Upper lobe of left lung (tissue), 6 donors: ENCODE data around the gene TTC23. TPM values are rescaled to one million over a fixed set of nuclear protein-coding genes. Genes with fewer than 3 reads are reported as not detected.
A peak's percentile ranks its signal among the peaks of the same experiment; 100 is the strongest.

Source experiments
- ATAC-seq, 2 donors: fragments of 200-7000 bp; cut with Tn5 transposase; one replicate each; pipeline ENCODE4 v1.9.1; 2022; ENCODE audit warnings: mild to moderate bottlenecking in 2 of 2, moderate library complexity in 2 of 2; ENCODE audit not compliant: low FRiP score in 2 of 2
- DNase-seq, 2 donors: peaks; one replicate each; pipeline ENCODE4 v3.0.0-alpha.2; 2019 to 2020
- H3K27ac ChIP-seq, 4 donors: fragments of 200-600 bp; sonication (generic); one replicate each; pipeline ENCODE4 v1.5.1; 2016 to 2019
- H3K27me3 ChIP-seq, 4 donors: fragments of 200-600 bp; sonication (generic); one replicate each; pipeline ENCODE4 v1.5.1; 2017 to 2019
- H3K36me3 ChIP-seq, 4 donors: fragments of 200-600 bp; sonication (generic); one replicate each; pipeline ENCODE4 v1.5.1; 2016 to 2019
- H3K4me1 ChIP-seq, 4 donors: fragments of 200-600 bp; sonication (generic); one replicate each; pipeline ENCODE4 v1.5.1; 2018 to 2019
- H3K4me3 ChIP-seq, 4 donors: fragments of 200-600 bp; sonication (generic); one replicate each; pipeline ENCODE4 v1.5.1; 2017 to 2019; ENCODE audit warnings: mild to moderate bottlenecking in 2 of 4, moderate library complexity in 1 of 4
- H3K9me3 ChIP-seq, 4 donors: fragments of 200-600 bp; sonication (generic); one replicate each; pipeline ENCODE4 v1.5.1; 2018 to 2019
- EP300 ChIP-seq, 4 donors: sonication (generic); formaldehyde crosslinking; IDR thresholded peaks; one replicate each; pipeline ENCODE4 v1.5.1; 2017; ENCODE audit warnings: antibody characterized with exemption in 4 of 4, control low read depth in 2 of 4
- POLR2A ChIP-seq, 4 donors: fragments of 450-650 bp; IDR thresholded peaks; one replicate each; pipeline ENCODE4 v1.5.1; 2016 to 2017; ENCODE audit warnings: antibody characterized with exemption in 4 of 4, mild to moderate bottlenecking in 2 of 4
- POLR2AphosphoS5 ChIP-seq, 2 donors: sonication (generic); formaldehyde crosslinking; IDR thresholded peaks; one replicate each; pipeline ENCODE4 v1.5.1; 2017; ENCODE audit warnings: antibody characterized with exemption in 2 of 2
- WGBS, 2 donors: methylation state at CpG; one replicate each; pipeline ENCODE4 v1.1.5; 2017 to 2018; 5-methylcytosine and 5-hydroxymethylcytosine counted together
- total RNA-seq, 6 donors: library from RNA; depleted of rRNA in 4 of 6; stranded (reverse); fragments of >200 nt in 4 of 6; gene quantifications; one replicate each; pipeline versions ENCODE4 v1.1.0 to v1.2.1, GENCODE V29; 2016 to 2021
- TF ChIP-seq, protein P1 (sequence below), 6 experiments: fragments of 450-650 bp in 4 of 6; fragments of 200-600 bp in 2 of 6; sonication (generic) in 2 of 6; IDR thresholded peaks; one replicate each; pipeline ENCODE4 v1.5.1; 2016 to 2019; ENCODE audit warnings: antibody characterized with exemption in 6 of 6
- donor health status: DM: no; HTN: no; CAD: no; lungs with moderate emphysema.
- donor health status: DM: no; HTN: yes; CAD: no; lungs with severe emphysema.

Gene TTC23
- total RNA-seq, 6 donors from 2014 or later, result 6.2 to 28.0 (median 15.3) TPM

DNA sequence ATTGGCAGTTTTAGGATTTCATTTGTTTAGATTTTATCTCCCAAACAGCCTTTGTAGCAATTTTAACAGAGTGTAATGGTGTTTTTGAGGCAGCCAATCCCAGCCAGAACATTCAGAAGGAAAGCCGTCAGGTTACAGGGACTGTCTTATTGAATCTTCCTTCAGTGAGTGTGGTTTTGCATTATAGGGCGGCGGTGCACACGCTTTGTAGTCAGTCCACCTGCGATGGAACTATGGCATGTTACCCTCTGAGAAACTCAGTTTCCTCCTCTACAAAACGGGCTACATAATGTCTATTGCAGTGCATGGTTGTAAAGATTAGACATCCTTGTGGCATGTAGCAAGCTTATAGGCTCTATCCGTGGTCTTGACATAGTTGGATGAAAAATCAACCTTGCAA is 2.9 kb upstream of the TTC23 start:
- TF ChIP-seq EP300 (IDR thresholded peaks at IDR 0.05), result no peak
- TF ChIP-seq, protein P1, sequence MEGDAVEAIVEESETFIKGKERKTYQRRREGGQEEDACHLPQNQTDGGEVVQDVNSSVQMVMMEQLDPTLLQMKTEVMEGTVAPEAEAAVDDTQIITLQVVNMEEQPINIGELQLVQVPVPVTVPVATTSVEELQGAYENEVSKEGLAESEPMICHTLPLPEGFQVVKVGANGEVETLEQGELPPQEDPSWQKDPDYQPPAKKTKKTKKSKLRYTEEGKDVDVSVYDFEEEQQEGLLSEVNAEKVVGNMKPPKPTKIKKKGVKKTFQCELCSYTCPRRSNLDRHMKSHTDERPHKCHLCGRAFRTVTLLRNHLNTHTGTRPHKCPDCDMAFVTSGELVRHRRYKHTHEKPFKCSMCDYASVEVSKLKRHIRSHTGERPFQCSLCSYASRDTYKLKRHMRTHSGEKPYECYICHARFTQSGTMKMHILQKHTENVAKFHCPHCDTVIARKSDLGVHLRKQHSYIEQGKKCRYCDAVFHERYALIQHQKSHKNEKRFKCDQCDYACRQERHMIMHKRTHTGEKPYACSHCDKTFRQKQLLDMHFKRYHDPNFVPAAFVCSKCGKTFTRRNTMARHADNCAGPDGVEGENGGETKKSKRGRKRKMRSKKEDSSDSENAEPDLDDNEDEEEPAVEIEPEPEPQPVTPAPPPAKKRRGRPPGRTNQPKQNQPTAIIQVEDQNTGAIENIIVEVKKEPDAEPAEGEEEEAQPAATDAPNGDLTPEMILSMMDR (IDR thresholded peaks at IDR 0.05), result no peak
- no peak for TF ChIP-seq POLR2A (IDR thresholded peaks at IDR 0.05)
- TF ChIP-seq POLR2AphosphoS5 (IDR thresholded peaks at IDR 0.05), result no peak
- 80% methylated on average over 7 of the region's 7 CpGs for WGBS, 2 donors
- H3K9me3 ChIP-seq, result no peaks in the 10 kb centered on the region
- peaks cover 9 to 29% (median 23%) of the 10 kb centered on the region in 4 donors for H3K4me1 ChIP-seq
- H3K36me3 ChIP-seq, result peaks cover 0 to 7% (median 0%) of the 10 kb centered on the region in 4 donors
- ATAC-seq (no peak), DNase-seq (no peak)
- H3K27me3 ChIP-seq, result no peaks in the 10 kb centered on the region
- peak overlapping the region in 3 of 4 donors; percentile 68 to 88 (median 80) for H3K4me3 ChIP-seq
- no peak overlapping the region for H3K27ac ChIP-seq

DNA sequence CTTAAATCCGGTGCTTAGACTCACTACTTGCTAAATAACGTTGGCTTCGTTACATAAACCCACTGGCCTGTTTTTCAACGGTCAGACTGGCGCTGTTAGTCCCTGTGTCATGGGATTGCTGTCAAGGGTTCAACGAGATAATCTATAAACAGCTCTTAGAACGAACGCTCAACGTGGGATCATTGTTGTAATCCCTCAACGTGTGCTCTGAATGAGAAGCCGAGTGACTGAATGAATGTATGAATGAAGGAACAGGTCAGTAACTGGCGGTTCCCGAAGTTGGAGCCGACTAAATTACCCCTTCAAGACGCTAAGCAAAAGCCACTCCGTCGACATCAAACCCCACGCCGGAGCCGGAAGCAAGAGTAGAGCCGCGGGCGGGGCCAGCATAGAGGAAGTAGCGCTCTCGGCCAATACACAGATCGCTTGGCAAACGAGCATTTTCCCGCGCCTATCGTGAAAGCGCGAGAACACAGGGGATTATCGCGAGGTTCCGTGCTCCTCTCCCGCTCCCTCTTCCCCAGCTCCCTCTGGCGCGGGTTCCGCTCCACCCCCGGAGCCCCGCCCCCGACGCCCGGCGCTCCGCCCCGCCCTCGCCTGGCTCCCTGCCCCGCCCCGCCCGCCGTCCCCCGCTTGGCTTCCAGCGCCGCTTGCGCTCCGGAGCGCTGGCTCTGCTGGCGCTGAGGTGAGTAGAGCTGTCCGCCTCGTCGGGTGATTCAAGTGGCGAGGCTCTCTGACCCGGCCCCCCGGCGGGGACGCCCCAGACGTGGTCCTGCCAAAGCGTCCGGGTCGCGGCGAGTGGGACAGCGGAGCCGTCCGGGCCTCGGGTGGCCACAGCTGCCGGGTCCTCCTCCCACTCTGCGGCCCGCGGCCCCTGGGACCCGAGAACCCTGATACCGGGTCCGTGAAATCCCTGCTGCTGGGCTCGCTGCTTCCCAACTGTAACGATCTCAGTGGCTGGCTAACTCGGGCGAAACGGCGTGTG is 1.8 kb upstream of the TTC23 start, which contains the start of gene LRRC28:
TSS of gene LRRC28 (plus strand) at position 625 of the 985 bp plus-strand sequence. CDS start 4,477 bp downstream, outside the sequence.
- ATAC-seq (peak; percentile 97 to 98), DNase-seq (peak; percentile 98)
- TF ChIP-seq POLR2A (IDR thresholded peaks at IDR 0.05) (peak in 3 of 4 donors; percentile 46 to 86 (median 84)), POLR2AphosphoS5 (IDR thresholded peaks at IDR 0.05) (peak; percentile 86 to 97), EP300 (IDR thresholded peaks at IDR 0.05) (peak in 1 of 4 donors; percentile 7)
- TF ChIP-seq, protein P1 (IDR thresholded peaks at IDR 0.05), result no peak
- Histone ChIP-seq H3K4me3 (peak within 1 kb of the TSS; percentile 68 to 88 (median 79)), H3K4me1 (peaks cover 9 to 29% (median 23%) of the 10 kb centered on the region in 4 donors), H3K27ac (peak within 1 kb of the TSS; percentile 81 to 92 (median 90)), H3K36me3 (peaks cover 0 to 4% (median 0%) of the 10 kb centered on the region in 4 donors), H3K9me3 (no peaks in the 10 kb centered on the region), H3K27me3 (no peaks in the 10 kb centered on the region)
- 0 to 2% methylated on average over 21 to 40 of the region's 90 CpGs for WGBS, 2 donors

DNA sequence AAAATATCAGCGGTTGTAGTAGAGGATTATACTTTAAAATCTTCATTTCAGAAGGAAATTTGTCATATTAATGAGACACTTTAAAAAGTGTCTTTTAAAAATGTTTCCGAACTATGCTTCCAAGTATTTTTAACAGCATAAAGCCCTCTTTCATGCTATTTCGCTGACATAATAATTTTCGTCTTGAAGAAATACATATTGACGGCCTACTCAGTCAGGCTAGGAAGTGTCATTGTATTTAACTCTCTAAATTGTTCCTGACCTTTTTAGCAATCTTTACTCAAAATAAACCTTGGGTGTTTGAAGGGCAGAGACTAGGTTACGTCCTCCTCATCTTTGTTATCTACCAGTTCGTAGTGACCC is 1.1 kb upstream of the TTC23 start:
- DNase-seq, result no peak
- Histone ChIP-seq H3K4me3 (peak overlapping the region; percentile 55 to 88 (median 74)), H3K36me3 (no peaks in the 10 kb centered on the region), H3K27me3 (no peaks in the 10 kb centered on the region), H3K27ac (peak overlapping the region; percentile 81 to 92 (median 90)), H3K9me3 (no peaks in the 10 kb centered on the region), H3K4me1 (peaks cover 9 to 29% (median 23%) of the 10 kb centered on the region in 4 donors)
- WGBS, 2 donors, result 20 to 43% methylated on average over 7 of the region's 7 CpGs
- TF ChIP-seq POLR2AphosphoS5 (IDR thresholded peaks at IDR 0.05) (no peak), POLR2A (IDR thresholded peaks at IDR 0.05) (no peak), EP300 (IDR thresholded peaks at IDR 0.05) (no peak)
- TF ChIP-seq, protein P1 (IDR thresholded peaks at IDR 0.05), result no peak
- ATAC-seq, result no peak

GRCh38 chr15:99250001-99250400 is 620 bp upstream of the TTC23 start:
- ATAC-seq (no peak), DNase-seq (no peak)
- Histone ChIP-seq H3K9me3 (no peaks in the 10 kb centered on the region), H3K27me3 (no peaks in the 10 kb centered on the region), H3K27ac (peak overlapping the region; percentile 47 to 91 (median 76)), H3K36me3 (no peaks in the 10 kb centered on the region), H3K4me3 (peak overlapping the region in 3 of 4 donors; percentile 39 to 88 (median 80)), H3K4me1 (peaks cover 9 to 29% (median 23%) of the 10 kb centered on the region in 4 donors)
- WGBS, 2 donors, result 41 to 42% methylated on average over 4 of the region's 4 CpGs
- no peak for TF ChIP-seq POLR2AphosphoS5 (IDR thresholded peaks at IDR 0.05)
- TF ChIP-seq, protein P1 (IDR thresholded peaks at IDR 0.05), result no peak
- no peak for TF ChIP-seq EP300 (IDR thresholded peaks at IDR 0.05)
- TF ChIP-seq POLR2A (IDR thresholded peaks at IDR 0.05), result no peak
